Hepatocyte (in vitro differentiated cells): ENCODE results near the gene APBA2. TPM values are rescaled to one million over a fixed set of nuclear protein-coding genes. Genes with fewer than 3 reads are reported as not detected.

Experiments
- DNase-seq: peaks from one replicate; pipeline ENCODE4 v3.0.0-alpha.2; 2016; ENCODE audit warnings: low spot score
- H2AFZ ChIP-seq: fragments of 200-600 bp; sonication (generic); 2 replicates; pipeline ENCODE4 v1.6.0; 2016; ENCODE audit warnings: antibody characterized with exemption, mild to moderate bottlenecking
- H3K27ac ChIP-seq: fragments of 200-600 bp; sonication (generic); 2 replicates; pipeline ENCODE4 v1.5.1; 2016; ENCODE audit warnings: mild to moderate bottlenecking
- H3K27me3 ChIP-seq: fragments of 200-600 bp; sonication (generic); 2 replicates; pipeline ENCODE4 v1.6.1; 2016
- H3K36me3 ChIP-seq: fragments of 200-600 bp; sonication (generic); replicated peaks from 2 replicates; pipeline ENCODE4 v1.5.1; 2016; ENCODE audit warnings: low read depth; ENCODE audit not compliant: insufficient read depth
- H3K4me1 ChIP-seq: fragments of 200-600 bp; sonication (generic); 2 replicates; pipeline ENCODE4 v1.5.1; 2016; ENCODE audit warnings: mild to moderate bottlenecking, moderate library complexity; ENCODE audit not compliant: insufficient read depth
- H3K4me2 ChIP-seq: fragments of 200-600 bp; sonication (generic); 2 replicates; pipeline ENCODE4 v1.6.0; 2016
- H3K4me3 ChIP-seq: fragments of 200-600 bp; sonication (generic); 2 replicates; pipeline ENCODE4 v1.5.1; 2016; ENCODE audit warnings: mild to moderate bottlenecking
- H3K79me2 ChIP-seq: fragments of 200-600 bp; sonication (generic); 2 replicates; pipeline ENCODE4 v1.6.0; 2017; ENCODE audit warnings: mild to moderate bottlenecking
- H3K9me2 ChIP-seq: fragments of 200-600 bp; sonication (generic); replicated peaks from 2 replicates; pipeline ENCODE4 v1.6.0; 2017; ENCODE audit warnings: mild to moderate bottlenecking; ENCODE audit not compliant: insufficient read depth
- H3K9me3 ChIP-seq: fragments of 200-600 bp; sonication (generic); 2 replicates; pipeline ENCODE4 v1.5.1; 2016; ENCODE audit warnings: low read depth, mild to moderate bottlenecking
- H4K20me1 ChIP-seq: fragments of 200-600 bp; sonication (generic); 2 replicates; pipeline ENCODE4 v1.6.0; 2016; ENCODE audit warnings: mild to moderate bottlenecking; ENCODE audit not compliant: insufficient read depth, poor library complexity, severe bottlenecking
- EZH2 ChIP-seq: fragments of 200-600 bp; sonication (generic); IDR thresholded peaks from 2 replicates; pipeline ENCODE4 v1.6.1; 2016; ENCODE audit warnings: antibody characterized with exemption, mild to moderate bottlenecking, borderline replicate concordance
- EZH2phosphoT487 ChIP-seq: fragments of 200-600 bp; sonication (generic); IDR thresholded peaks from one replicate; pipeline ENCODE4 v1.6.1; 2018; ENCODE audit warnings: antibody characterized with exemption, mild to moderate bottlenecking, low read depth, moderate library complexity; ENCODE audit not compliant: unreplicated experiment, severe bottlenecking
- WGBS: methylation state at CpG from one replicate; pipeline ENCODE4 v1.1.6; 2016; ENCODE audit warnings: low lambda C conversion rate; ENCODE audit errors: missing lambda C conversion rate; 5-methylcytosine and 5-hydroxymethylcytosine counted together
- polyA plus RNA-seq: library from polyadenylated mRNA; unstranded; fragments of >200 nt; fragmentation: Nextera tagmentation; extraction: Ambion mirVana; gene quantifications from 2 replicates; pipeline ENCODE4 v1.2.1, GENCODE V29; 2016
- total RNA-seq: library from RNA; depleted of rRNA; stranded (reverse); fragments of >200 nt; gene quantifications from 2 replicates; pipeline ENCODE4 v1.2.3, GENCODE V29; 2014
- TF ChIP-seq, protein P1 (sequence below): fragments of 200-600 bp; sonication (generic); IDR thresholded peaks from 2 replicates; pipeline ENCODE4 v1.5.1; 2016; ENCODE audit warnings: antibody characterized with exemption, mild to moderate bottlenecking; ENCODE audit not compliant: poor library complexity

The APBA2 gene
- total and polyA plus RNA-seq, 2 experiments from 2014 or later: 8.4 to 10.1 TPM

DNA sequence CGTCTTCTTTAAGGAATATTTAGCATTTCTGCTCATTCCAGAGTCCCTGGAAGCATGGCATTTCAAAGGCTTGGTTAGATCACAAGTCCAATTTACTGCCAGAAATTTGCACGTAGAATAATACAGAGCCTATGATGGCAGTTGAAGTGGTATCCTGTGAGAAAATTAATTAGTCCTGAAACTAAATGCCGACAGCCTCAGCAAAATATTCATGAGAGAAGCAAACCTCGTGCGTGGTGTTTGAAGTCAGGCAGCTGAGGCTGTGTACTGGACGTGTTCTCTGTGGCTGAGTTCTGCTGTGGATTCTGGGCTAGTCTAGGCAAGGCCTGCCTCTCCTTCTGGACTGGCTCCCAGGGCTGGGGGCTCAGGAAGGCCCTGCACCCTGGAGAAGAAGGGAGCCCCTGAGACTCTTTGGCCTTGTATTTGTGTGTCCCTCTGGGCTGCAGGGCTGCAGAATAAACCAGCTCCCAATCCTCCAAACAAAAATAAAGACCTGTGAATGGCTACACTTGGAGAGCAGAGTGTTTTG lies 106.6 kb downstream of the APBA2 start:
- Histone ChIP-seq H4K20me1 (no peaks in the 10 kb centered on the region), H3K4me1 (no peaks in the 10 kb centered on the region), H3K27ac (no peak overlapping the region), H3K36me3 (no peaks in the 10 kb centered on the region), H3K4me2 (no peak overlapping the region), H2AFZ (no peak overlapping the region), H3K27me3 (no peaks in the 10 kb centered on the region), H3K79me2 (no peaks in the 10 kb centered on the region), H3K4me3 (no peak overlapping the region), H3K9me3 (no peaks in the 10 kb centered on the region), H3K9me2 (no peaks in the 10 kb centered on the region)
- WGBS: 91% methylated on average over 6 of the region's 6 CpGs
- DNase-seq: no peak
- TF ChIP-seq, protein P1, sequence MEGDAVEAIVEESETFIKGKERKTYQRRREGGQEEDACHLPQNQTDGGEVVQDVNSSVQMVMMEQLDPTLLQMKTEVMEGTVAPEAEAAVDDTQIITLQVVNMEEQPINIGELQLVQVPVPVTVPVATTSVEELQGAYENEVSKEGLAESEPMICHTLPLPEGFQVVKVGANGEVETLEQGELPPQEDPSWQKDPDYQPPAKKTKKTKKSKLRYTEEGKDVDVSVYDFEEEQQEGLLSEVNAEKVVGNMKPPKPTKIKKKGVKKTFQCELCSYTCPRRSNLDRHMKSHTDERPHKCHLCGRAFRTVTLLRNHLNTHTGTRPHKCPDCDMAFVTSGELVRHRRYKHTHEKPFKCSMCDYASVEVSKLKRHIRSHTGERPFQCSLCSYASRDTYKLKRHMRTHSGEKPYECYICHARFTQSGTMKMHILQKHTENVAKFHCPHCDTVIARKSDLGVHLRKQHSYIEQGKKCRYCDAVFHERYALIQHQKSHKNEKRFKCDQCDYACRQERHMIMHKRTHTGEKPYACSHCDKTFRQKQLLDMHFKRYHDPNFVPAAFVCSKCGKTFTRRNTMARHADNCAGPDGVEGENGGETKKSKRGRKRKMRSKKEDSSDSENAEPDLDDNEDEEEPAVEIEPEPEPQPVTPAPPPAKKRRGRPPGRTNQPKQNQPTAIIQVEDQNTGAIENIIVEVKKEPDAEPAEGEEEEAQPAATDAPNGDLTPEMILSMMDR: no peak
- no peak for TF ChIP-seq EZH2phosphoT487
- TF ChIP-seq EZH2: no peak

DNA sequence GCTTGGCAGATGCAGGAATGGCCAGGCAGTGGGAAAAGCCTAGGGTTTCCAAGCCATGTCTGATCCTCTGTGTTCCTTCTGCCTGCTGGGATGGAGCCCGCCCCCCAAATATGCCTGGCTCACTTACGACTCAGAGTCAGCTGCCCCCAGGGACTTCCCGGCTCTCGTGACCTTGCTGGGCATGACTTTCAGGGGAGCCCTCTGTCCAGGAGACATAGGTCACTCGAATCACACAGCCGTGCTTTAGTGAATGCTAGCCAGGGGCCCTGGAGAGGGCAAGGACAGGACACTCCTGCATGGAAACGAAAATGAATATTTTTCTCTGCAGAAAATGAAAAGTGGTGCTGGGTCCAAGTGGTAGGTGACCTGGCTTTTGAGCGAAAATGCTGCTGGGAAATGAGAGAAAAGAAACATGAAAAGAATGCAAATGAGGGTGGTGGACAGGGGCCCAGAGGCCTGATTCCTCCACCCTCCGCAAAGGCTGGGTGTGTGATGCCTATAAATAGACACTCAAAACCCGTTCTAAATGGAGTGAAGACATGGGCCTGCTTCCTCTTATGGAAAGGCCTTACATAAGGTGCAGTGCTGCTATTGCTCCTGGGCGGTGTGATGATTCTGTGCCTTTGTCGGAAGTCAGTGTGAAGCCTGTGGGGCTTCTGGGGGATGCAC lies 107.4 kb downstream of the APBA2 start:
- H3K4me2 ChIP-seq: no peak overlapping the region
- DNase-seq: no peak
- H3K36me3 ChIP-seq: no peaks in the 10 kb centered on the region
- no peak overlapping the region for H2AFZ ChIP-seq
- no peak overlapping the region for H3K4me3 ChIP-seq
- no peaks in the 10 kb centered on the region for H3K4me1 ChIP-seq
- H3K9me3 ChIP-seq: no peaks in the 10 kb centered on the region
- TF ChIP-seq EZH2 (no peak), EZH2phosphoT487 (no peak)
- TF ChIP-seq, protein P1: no peak
- no peaks in the 10 kb centered on the region for H3K27me3 ChIP-seq
- 82% methylated on average over 12 of the region's 12 CpGs for WGBS
- no peaks in the 10 kb centered on the region for H4K20me1 ChIP-seq
- H3K79me2 ChIP-seq: no peaks in the 10 kb centered on the region
- H3K9me2 ChIP-seq: no peaks in the 10 kb centered on the region
- H3K27ac ChIP-seq: no peak overlapping the region

DNA sequence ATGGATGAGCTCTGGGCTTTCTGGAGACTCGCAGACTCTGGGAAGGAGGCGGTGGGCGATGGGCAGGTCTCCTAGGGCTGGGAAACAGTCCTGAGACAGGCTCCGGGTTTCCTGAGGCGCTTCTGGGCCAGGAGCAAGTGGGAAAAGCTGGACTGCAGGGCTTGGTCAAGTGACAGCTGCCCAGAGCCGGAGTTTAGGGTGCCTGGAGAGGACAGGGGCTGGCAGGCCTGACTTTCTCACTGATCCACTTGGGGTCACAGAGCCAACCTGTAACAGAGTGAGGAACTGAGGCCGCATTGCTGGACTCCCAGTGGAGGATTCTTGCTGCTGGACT lies 107.9 kb downstream of the APBA2 start:
- H3K9me2 ChIP-seq: no peaks in the 10 kb centered on the region
- no peaks in the 10 kb centered on the region for H3K4me1 ChIP-seq
- H2AFZ ChIP-seq: no peak overlapping the region
- 92% methylated on average over 7 of the region's 7 CpGs for WGBS
- no peak for DNase-seq
- H3K79me2 ChIP-seq: no peaks in the 10 kb centered on the region
- no peaks in the 10 kb centered on the region for H3K36me3 ChIP-seq
- TF ChIP-seq EZH2: no peak
- TF ChIP-seq EZH2phosphoT487: no peak
- TF ChIP-seq, protein P1: no peak
- no peaks in the 10 kb centered on the region for H3K9me3 ChIP-seq
- no peak overlapping the region for H3K4me3 ChIP-seq
- H3K4me2 ChIP-seq: no peak overlapping the region
- no peaks in the 10 kb centered on the region for H4K20me1 ChIP-seq
- no peak overlapping the region for H3K27ac ChIP-seq
- no peaks in the 10 kb centered on the region for H3K27me3 ChIP-seq
